NCI-H2227 (cell line): Measurements from ENCODE around the gene HTR4.
"Not testable (repeated sequence)": the region's sequence is repeated elsewhere in the genome, so short reads cannot be mapped to it uniquely, and the experiment has no call there.

ENCODE experiments used
- DNase-seq: peaks from one replicate; lab custom pipeline; 2025; ENCODE audit not compliant: unreplicated experiment; lab: John Stamatoyannopoulos, UW

HTR4 gene

GRCh38 chr5:148653836-148654781 is at the start of gene HTR4:
Gene HTR4, minus strand, starts transcription at chr5:148654527. Its CDS starts 17,513 bp downstream, at chr5:148637014.
- no peak for DNase-seq

- no peak for DNase-seq
These were observed 47.8 kb upstream of the HTR4 start for GRCh38 chr5:148702019-148702596.

DNA sequence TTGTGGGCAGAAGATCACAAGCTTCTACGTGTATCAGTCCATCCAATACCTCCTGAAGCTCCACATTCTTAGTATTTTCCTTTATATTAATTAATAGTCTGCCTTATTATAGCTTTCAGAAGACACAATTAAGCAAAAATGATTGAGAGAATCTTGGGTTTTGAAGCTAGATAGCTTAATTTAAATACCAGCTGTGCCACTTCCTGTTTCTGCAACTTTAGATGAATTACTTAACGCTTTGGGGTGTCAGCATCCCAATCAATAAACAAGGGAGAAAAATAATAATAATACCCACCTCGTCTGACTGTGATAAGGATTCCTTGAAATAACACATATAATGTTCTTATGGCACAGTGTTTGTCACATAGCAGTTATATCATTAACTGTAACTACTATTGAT is 44.7 kb upstream of the HTR4 start:
- no peak for DNase-seq

- no peak for DNase-seq
These were observed 43.5 kb upstream of the HTR4 start for GRCh38 chr5:148697809-148698196.

DNA sequence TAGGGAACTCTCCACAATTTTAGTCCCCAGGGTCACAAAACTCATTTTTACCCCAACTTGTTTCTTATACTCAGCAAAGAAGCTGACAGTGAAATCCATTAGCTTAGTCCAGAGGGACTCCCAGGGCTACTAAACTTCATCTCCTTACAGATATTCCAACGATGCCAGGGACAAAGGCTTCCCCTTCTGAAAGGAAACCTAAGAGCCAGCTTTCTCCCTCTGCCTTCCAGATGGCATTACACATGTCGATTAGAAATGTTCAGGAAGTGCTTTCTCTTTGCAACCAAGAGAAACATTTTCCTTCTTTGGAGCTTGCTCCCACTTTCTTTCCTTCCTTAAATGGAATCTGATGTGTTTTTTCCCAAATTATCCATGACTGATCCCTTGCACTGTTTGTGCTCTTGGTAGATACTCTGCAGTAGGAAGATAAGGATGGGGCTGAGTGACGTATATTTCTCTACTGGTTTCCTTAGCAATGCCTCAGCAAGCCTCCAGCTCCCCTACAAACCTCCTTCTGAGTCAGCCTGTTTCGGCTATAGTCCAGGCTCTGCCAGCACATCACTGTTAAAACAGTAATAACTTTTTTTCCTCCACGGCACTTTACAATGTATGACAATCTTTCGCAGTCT is 43.0 kb upstream of the HTR4 start:
- no peak for DNase-seq

DNA sequence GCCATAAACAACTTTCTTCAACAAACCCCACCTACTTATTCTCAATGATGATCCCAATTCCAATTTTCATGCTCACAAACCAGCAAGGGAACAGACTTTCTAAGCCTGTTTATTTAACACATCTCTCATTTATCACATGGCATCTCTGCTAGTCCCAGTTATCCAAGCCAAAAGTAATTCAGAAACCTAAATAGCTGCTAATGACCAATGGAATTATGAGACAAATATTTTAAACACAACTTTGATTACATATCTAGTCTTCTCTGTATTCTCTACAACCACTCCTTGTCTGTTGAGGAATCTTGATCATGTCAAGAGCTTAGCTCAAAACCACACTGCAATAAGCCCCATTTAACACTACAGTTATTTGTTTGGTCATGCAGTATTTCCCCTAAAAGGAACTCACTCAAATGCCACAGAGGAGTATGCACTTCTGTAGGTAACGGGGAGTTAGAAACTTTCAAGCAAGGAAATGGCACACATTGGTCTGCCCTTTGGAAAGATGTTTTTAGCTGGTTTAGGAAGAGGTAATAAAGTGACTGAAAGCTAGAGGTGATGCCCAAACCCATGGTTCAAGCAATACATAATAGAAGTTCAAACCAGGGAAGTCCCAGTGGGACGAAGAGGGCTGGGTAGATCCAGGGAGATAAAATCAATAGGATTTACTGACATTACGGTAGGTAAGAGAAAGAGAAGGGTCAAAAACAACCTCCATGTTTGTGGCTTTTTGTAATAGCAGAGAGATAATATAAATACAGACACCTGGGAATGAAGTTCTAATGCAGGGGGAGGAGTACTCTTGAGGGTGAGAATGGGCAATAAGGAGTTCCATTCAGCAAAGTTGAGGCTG is 42.1 kb upstream of the HTR4 start:
- no peak for DNase-seq

GRCh38 chr5:148690945-148691344 is 36.6 kb upstream of the HTR4 start:
- no peak for DNase-seq

GRCh38 chr5:148688787-148689186 is 34.5 kb upstream of the HTR4 start:
- DNase-seq, result no peak

DNA sequence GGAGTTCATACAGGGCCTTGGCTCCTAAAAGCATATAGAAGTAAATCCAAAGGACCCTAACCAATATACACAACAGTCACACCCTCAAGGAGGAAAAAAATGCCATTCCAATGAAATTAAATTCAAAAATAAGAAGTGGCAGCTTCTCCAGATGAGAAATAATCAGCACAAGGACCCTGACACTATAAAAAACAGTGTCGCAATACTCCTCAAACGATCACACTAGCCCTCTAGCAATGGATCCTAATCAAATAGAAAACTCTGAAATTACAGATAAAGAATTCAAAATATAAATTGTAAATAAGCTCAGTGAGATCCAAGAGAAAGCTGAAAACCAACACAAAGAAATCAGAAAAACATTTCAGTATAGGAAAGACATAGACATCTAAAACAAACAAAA is 33.5 kb upstream of the HTR4 start:
- no peak for DNase-seq

DNA sequence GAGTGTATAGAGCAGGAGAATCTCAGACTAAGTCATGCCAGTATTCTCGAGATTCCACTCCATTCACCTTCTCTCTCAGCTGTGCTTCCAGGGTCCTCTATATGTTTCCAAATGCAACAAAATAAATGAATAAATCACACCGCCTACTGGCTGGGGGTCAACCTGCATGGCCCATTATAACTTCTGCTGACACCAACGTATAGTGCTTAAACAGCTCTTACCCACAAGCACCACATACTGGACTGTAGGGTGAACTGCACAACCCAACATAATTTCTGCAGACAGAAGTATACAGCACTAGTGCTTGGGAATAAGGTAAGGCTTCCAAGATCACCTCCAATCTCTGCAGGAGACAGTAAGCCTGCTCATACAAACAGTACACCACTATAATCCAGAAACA is 33.1 kb upstream of the HTR4 start:
- DNase-seq, result no peak

DNA sequence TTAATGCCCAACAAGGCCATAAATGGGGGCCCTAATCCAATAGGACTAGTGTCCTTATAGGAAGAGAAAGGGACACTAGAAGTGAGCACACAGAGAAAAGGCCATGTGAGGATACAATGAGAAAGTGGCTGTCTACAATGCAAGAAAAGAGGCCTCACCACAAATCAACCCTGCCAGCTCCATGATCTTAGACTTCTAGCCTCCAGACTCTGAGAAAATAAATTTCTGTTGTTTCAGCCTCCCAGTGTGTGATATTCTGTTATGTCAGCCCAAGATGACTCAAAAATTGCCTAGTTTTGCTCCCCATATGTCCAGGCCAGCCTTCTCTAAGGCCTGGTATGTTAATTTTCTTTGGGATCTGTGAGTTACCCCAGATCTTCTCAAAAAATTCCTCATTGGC is 32.3 kb upstream of the HTR4 start:
- no peak for DNase-seq

- DNase-seq, result no peak
These were observed 31.3 kb upstream of the HTR4 start for GRCh38 chr5:148685520-148686134.

DNA sequence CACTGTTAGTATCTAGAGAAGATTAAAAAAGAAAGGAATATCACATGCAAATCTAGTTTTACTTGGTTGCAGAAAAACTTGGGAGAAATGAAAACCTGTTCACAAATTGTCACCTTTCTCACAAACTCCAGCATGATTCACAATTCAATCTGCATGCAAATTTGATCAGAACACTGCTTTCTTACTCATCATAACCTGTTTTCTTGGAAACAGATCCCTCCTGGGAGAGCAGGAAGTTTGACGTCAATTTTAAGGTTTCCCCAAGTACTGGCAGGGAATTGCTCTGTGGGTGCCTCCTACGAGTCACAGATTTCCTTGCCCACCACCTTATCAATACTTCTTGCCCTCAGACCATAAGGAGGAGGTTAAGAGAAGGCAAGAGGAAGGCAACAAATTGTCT is 30.2 kb upstream of the HTR4 start:
- no peak for DNase-seq

GRCh38 chr5:148683651-148684050 is 29.3 kb upstream of the HTR4 start:
- DNase-seq, result no peak

DNA sequence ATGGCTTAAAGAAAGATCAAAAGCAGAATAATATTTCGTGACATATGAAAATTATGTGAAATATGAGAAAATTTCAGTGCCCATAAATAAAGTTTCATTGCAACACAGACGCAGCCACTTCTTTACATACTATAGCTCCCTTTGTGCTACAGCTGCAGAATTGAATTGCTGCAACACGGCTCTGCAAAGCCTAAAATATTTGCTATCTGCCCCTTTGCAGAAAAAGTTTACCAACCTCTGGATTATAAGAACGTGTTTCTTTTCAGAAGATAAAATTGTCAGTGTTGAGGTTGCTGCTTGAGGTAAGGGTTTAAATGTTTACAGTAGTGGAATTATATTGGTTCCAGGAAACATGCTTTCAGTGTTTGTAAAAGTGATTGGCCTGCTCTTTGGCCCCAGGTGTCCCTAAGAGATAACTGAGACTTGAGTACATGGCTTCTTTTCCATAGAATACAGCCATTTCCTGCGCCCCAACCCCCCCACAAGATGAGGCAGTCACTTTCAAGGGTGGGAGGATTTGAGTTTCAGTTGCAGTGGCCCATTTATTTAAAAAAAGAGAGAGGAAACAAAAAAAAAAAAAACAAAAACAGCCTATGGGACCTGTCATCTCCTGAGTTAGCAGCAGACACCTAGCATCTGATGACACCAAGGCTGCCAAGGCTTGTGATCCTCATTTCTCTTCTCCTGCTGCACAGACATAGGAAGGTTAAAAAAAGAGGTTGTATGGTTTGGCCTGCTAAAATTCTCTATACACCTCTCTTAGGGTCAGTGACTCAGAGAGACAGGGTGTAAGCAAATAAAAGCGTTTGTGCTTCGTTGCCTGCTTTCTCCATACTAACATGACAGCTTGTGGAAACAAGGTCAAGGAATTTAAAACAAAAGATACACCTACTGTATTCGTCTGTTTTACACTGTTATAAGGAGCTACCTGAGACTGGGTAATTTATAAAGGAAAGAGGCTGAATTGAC is 28.0 kb upstream of the HTR4 start:
- DNase-seq, result no peak

DNA sequence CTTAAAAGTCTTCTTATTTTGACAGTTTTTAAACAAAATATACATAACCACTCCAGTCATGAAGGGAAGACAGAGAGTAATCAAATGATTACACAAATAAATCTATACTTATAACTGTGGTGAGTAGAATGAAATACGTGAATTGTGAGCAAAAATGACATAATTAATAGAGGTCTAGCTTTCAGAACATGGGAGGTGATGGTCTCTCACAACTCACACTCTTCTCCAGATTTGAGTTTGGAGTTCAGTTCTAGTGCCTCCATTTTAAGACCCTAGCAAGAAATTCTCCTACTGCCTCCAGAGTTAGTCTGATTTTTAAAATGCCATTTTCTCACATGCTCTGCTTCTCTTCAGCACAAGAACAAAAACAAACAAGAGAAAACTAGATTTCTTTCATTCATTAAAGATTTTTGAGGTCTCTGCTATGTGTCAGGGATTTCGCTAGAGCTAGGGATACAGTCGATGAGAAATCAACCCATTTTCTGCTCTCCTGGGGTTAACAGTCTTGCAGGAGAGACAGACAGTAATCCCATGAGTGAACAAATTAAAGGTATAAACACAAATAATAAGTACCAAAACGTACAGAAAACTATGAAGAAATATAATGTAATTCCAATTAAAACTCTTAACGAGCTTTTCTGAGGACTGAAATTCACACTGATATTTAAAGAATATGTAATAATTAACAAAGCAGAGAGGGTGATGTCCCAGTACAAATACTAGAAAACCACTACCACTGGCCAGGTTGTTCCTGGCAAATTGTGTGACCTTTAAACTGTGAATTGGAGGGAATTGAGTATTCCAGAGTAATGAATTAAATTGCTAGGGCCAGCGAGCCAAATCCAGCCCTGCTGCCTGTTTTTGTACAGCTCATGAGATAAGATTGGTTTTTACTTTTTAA is 27.1 kb upstream of the HTR4 start:
- DNase-seq, result no peak

DNA sequence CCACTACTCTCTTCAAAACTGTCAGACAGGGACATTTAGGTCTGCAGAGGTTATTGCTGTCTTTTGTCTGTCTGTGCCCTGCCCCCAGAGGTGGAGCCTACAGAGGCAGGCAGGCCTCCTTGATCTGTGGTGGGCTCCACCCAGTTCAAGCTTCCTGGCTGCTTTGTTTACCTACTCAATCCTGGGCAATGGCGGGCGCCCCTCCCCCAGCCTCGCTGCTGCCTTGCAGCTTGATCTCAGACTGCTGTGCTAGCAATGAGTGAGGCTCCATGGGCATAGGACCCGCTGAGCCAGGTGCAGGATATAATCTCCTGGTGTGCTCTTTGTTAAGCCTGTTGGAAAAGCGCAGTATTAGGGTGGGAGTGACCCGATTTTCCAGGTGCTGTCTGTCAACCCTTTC is 19.4 kb upstream of the HTR4 start:
- DNase-seq, result not testable (repeated sequence)

DNA sequence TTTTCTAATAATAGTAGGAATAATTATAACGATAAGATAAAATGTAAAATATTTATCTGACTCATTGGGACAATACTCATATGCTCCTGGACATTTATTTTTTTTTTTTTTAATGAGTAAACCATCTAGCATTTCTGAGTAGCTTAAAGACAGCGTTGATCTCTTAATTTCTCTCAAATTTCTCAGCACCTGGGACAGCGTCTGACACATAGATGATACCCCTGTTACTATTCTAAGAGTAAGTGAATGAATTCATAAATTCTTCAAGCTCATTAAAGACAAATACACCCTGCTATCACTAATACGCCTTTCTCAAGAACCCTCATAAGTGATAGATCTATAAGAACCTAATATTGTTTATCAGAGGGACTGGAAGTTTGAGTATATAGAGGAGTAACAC is 12.0 kb upstream of the HTR4 start:
- DNase-seq, result no peak

GRCh38 chr5:148665431-148665830 is 11.1 kb upstream of the HTR4 start:
- DNase-seq, result no peak
